COR-L47 (cell line): ENCODE data around the gene PHF21A.
A peak's percentile ranks its signal among the peaks of the same experiment; 100 is the strongest.
"Not testable (repeated sequence)": the region's sequence is repeated elsewhere in the genome, so short reads cannot be mapped to it uniquely, and the experiment has no call there.

Experiments used
- DNase-seq: peaks from one replicate; lab custom pipeline; 2025; lab: John Stamatoyannopoulos, UW

Gene PHF21A

GRCh38 chr11:46120346-46121300 lies 631 bp downstream of the PHF21A start:
- DNase-seq: peak; percentile 46

- DNase-seq: peak; percentile 13
These were observed 1.7 kb downstream of the PHF21A start for GRCh38 chr11:46119352-46120216.

- DNase-seq: no peak
These were observed 2.4 kb downstream of the PHF21A start for GRCh38 chr11:46118702-46119351.

GRCh38 chr11:46117842-46118241 lies 3.4 kb downstream of the PHF21A start:
- DNase-seq: no peak

- not testable (repeated sequence) for DNase-seq
These were observed 4.6 kb downstream of the PHF21A start for GRCh38 chr11:46116712-46117037.

GRCh38 chr11:46116007-46116711 lies 5.1 kb downstream of the PHF21A start:
- no peak for DNase-seq

GRCh38 chr11:46114961-46115360 lies 6.3 kb downstream of the PHF21A start:
- DNase-seq: no peak

- no peak for DNase-seq
These were observed 6.9 kb downstream of the PHF21A start for GRCh38 chr11:46114378-46114777.

GRCh38 chr11:46112961-46113607 lies 8.2 kb downstream of the PHF21A start:
- DNase-seq: peak; percentile 19

- no peak for DNase-seq
These were observed 12.5 kb downstream of the PHF21A start for GRCh38 chr11:46108751-46109150.

GRCh38 chr11:46107780-46108179 lies 13.5 kb downstream of the PHF21A start:
- no peak for DNase-seq

GRCh38 chr11:46107408-46107718 lies 13.9 kb downstream of the PHF21A start:
- DNase-seq: no peak

- DNase-seq: no peak
These were observed 14.5 kb downstream of the PHF21A start for GRCh38 chr11:46106530-46107407.

GRCh38 chr11:46105926-46106325 lies 15.3 kb downstream of the PHF21A start:
- DNase-seq: no peak

GRCh38 chr11:46105134-46105628 lies 16.1 kb downstream of the PHF21A start:
- DNase-seq: no peak

- no peak for DNase-seq
These were observed 18.4 kb downstream of the PHF21A start for GRCh38 chr11:46102843-46103242.

- DNase-seq: no peak
These were observed 20.6 kb downstream of the PHF21A start for GRCh38 chr11:46100670-46101069.

- DNase-seq: no peak
These were observed 21.3 kb downstream of the PHF21A start for GRCh38 chr11:46099963-46100316.

GRCh38 chr11:46090375-46090774 lies 30.9 kb downstream of the PHF21A start:
- no peak for DNase-seq

- no peak for DNase-seq
These were observed 41.6 kb downstream of the PHF21A start for GRCh38 chr11:46079662-46080061.
